WTC11 (cell line): ENCODE data around the gene SLBP. TPM values are rescaled to one million over a fixed set of nuclear protein-coding genes. Genes with fewer than 3 reads are reported as not detected.

Source experiments
- ATAC-seq: fragments of 200-7000 bp; cut with Tn5 transposase; 2 replicates; pipeline ENCODE4 v1.10.0; 2021; ENCODE audit warnings: mild to moderate bottlenecking, moderate library complexity
- CTCF ChIA-PET: fragments of 300-600 bp; sonication (Branson Sonifier 250); formaldehyde crosslinking; loops from one replicate; lab custom pipeline; 2021; ENCODE audit warnings: antibody characterized with exemption; lab: Charles Lee
- POLR2A ChIA-PET: fragments of 350-600 bp; sonication (Branson Sonifier 250); formaldehyde crosslinking; loops from one replicate; lab custom pipeline; 2021; ENCODE audit warnings: antibody characterized with exemption; lab: Charles Lee
- DNase-seq: peaks from one replicate; pipeline ENCODE4 v3.0.0; 2021; ENCODE audit warnings: low spot score
- H3K27ac Mint-ChIP-seq: 2 replicates; pipeline ENCODE4 v1.8.0; 2021; ENCODE audit warnings: mixed read lengths
- H3K27me3 Mint-ChIP-seq: 2 replicates; pipeline ENCODE4 v1.8.0; 2021; ENCODE audit warnings: low read depth, mild to moderate bottlenecking, moderate library complexity, mixed read lengths
- H3K36me3 Mint-ChIP-seq: 2 replicates; pipeline ENCODE4 v1.8.0; 2021; ENCODE audit warnings: mixed read lengths
- H3K4me1 Mint-ChIP-seq: 2 replicates; pipeline ENCODE4 v1.8.0; 2022; ENCODE audit warnings: mixed read lengths
- H3K4me3 Mint-ChIP-seq: 2 replicates; pipeline ENCODE4 v1.8.0; 2021; ENCODE audit warnings: mild to moderate bottlenecking, moderate library complexity, mixed read lengths
- H3K9me3 Mint-ChIP-seq: 2 replicates; pipeline ENCODE4 v1.8.0; 2021; ENCODE audit warnings: mixed read lengths
- ATF1 ChIP-seq: sonication (generic); formaldehyde crosslinking; IDR thresholded peaks from 2 replicates; pipeline ENCODE4 v1.8.1; 2023; ENCODE audit warnings: mild to moderate bottlenecking, moderate library complexity, missing genetic modification reagents
- CREB1 ChIP-seq: sonication (generic); formaldehyde crosslinking; IDR thresholded peaks from 2 replicates; pipeline ENCODE4 v1.8.0; 2023; ENCODE audit warnings: mild to moderate bottlenecking, missing genetic modification reagents
- ELF4 ChIP-seq: sonication (generic); formaldehyde crosslinking; IDR thresholded peaks from 2 replicates; pipeline ENCODE4 v1.8.1; 2022; ENCODE audit warnings: low read depth, mild to moderate bottlenecking, moderate library complexity, missing genetic modification reagents
- EMX1 ChIP-seq: fragments of 250-450 bp; sonication (Bioruptor Pico); IDR thresholded peaks from 2 replicates; pipeline ENCODE4 v1.8.0; 2021; ENCODE audit warnings: mild to moderate bottlenecking
- ETV6 ChIP-seq: sonication (generic); formaldehyde crosslinking; IDR thresholded peaks from 2 replicates; pipeline ENCODE4 v1.8.1; 2022; ENCODE audit warnings: mild to moderate bottlenecking, missing genetic modification reagents
- GABPB1 ChIP-seq: sonication (generic); formaldehyde crosslinking; IDR thresholded peaks from 2 replicates; pipeline ENCODE4 v1.8.1; 2023; ENCODE audit warnings: mild to moderate bottlenecking, missing genetic modification reagents
- IRF2 ChIP-seq: sonication (generic); formaldehyde crosslinking; IDR thresholded peaks from 2 replicates; pipeline ENCODE4 v1.8.0; 2022; ENCODE audit warnings: low read depth, missing genetic modification reagents, borderline replicate concordance
- OVOL2 ChIP-seq: fragments of 250-450 bp; sonication (Bioruptor Pico); IDR thresholded peaks from 2 replicates; pipeline ENCODE4 v1.9.0; 2021; ENCODE audit warnings: mild to moderate bottlenecking, borderline replicate concordance
- RELA ChIP-seq: sonication (generic); formaldehyde crosslinking; IDR thresholded peaks from 2 replicates; pipeline ENCODE4 v1.8.1; 2022; ENCODE audit warnings: missing genetic modification reagents, mild to moderate bottlenecking, borderline replicate concordance
- SOX15 ChIP-seq: fragments of 250-450 bp; sonication (Bioruptor Pico); IDR thresholded peaks from 2 replicates; pipeline ENCODE4 v1.9.0; 2021; ENCODE audit warnings: mild to moderate bottlenecking
- TEAD1 ChIP-seq: sonication (generic); formaldehyde crosslinking; IDR thresholded peaks from 2 replicates; pipeline ENCODE4 v1.8.0; 2022; ENCODE audit warnings: mild to moderate bottlenecking, missing genetic modification reagents
- ZBTB21 ChIP-seq: sonication (generic); formaldehyde crosslinking; IDR thresholded peaks from 2 replicates; pipeline ENCODE4 v1.8.1; 2023; ENCODE audit warnings: mild to moderate bottlenecking, missing genetic modification reagents, borderline replicate concordance
- ZNF423 ChIP-seq: fragments of 250-450 bp; sonication (Bioruptor Pico); IDR thresholded peaks from 2 replicates; pipeline ENCODE4 v2.1.2; 2022; ENCODE audit warnings: mild to moderate bottlenecking, moderate library complexity
- total RNA-seq: library from RNA; stranded (reverse); gene quantifications from 3 replicates; pipeline ENCODE4 v1.2.3, GENCODE V29; 2021
- TF ChIP-seq, protein P1 (sequence below): sonication (generic); formaldehyde crosslinking; IDR thresholded peaks from 2 replicates; pipeline ENCODE4 v1.8.0; 2022; ENCODE audit warnings: mild to moderate bottlenecking, missing genetic modification reagents
- TF ChIP-seq, protein P2 (sequence below): sonication (generic); formaldehyde crosslinking; IDR thresholded peaks from 2 replicates; pipeline ENCODE4 v1.8.0; 2022; ENCODE audit warnings: mild to moderate bottlenecking, missing genetic modification reagents
- TF ChIP-seq, protein P3 (sequence below): sonication (generic); formaldehyde crosslinking; conservative IDR thresholded peaks from 2 replicates; pipeline ENCODE4 v1.8.1; 2023; ENCODE audit warnings: mild to moderate bottlenecking, low read depth, missing genetic modification reagents, moderate library complexity
- TF ChIP-seq, protein P4 (sequence below): sonication (generic); formaldehyde crosslinking; IDR thresholded peaks from 2 replicates; pipeline ENCODE4 v1.8.1; 2023; ENCODE audit warnings: mild to moderate bottlenecking, missing genetic modification reagents, moderate library complexity
- TF ChIP-seq, protein P5 (sequence below): fragments of 250-450 bp; sonication (Bioruptor Pico); IDR thresholded peaks from 2 replicates; pipeline ENCODE4 v2.1.2; 2022; ENCODE audit warnings: mild to moderate bottlenecking, moderate library complexity
- TF ChIP-seq, protein P6 (sequence below): sonication (generic); formaldehyde crosslinking; IDR thresholded peaks from 2 replicates; pipeline ENCODE4 v1.8.0; 2022; ENCODE audit warnings: missing genetic modification reagents
- TF ChIP-seq, protein P7 (sequence below): fragments of 250-450 bp; sonication (Bioruptor Pico); IDR thresholded peaks from 2 replicates; pipeline ENCODE4 v1.9.0; 2021; ENCODE audit warnings: mild to moderate bottlenecking, borderline replicate concordance

SLBP gene
- total RNA-seq, 1 experiment from 2014 or later, result 40.2 TPM

DNA sequence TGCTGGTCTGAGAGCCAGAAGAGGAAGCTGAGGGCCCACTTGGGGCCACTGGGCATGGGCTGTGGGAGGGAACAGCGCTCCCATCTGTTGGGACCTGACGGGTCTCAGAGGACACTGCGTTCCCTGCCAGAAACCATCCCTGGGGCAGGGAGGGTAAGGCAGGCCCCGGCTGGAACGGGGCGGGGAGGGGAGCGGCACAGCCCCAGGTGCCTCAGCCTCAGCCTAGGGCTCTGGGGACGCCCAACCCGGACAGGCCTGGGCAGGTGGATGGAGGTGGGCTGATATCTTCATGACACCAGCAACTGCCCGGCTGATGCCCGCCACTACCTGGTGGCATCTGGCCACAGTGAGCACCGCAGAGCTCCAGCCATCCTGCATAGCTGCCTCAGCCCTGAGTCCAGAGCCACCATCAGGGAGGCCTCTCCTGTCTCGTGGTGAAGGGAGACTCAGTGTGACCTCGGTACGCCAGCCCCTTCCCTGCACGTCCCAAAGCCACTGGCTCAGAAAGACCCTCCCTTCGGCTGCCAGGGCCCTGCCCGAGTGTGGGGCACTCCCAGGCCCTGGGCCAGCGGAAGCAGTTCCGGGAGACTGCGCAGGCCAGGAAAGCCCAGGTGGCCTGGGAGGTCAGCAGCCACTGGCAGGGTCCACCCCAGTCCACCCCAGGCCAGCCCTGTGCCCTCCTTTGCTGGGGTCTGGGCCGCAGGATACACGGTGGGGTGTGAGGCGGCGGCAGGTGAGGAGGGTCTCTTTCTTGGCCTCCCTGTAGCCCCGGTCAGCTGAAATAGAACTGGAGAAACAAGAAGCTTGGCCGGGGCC, 46.4 kb upstream of the SLBP start:
- DNase-seq, result no peak
- no peaks in the 10 kb centered on the region for H3K4me1 Mint-ChIP-seq
- no peak overlapping the region for H3K27ac Mint-ChIP-seq
- ChIA-PET CTCF (interaction anchor here (0.7 to 4.7 kb wide), 8 partner anchors 9 to 54 kb away, joined by 3 to 44 read pairs (median 4); no protein-coding TSS in a partner anchor), POLR2A (interaction anchor here (1.3 kb wide), 1 partner anchor 34 kb away, joined by 3 read pairs; the partner anchor contains the start of gene FGFR3)
- H3K27me3 Mint-ChIP-seq, result no peaks in the 10 kb centered on the region
- no peak for ATAC-seq
- H3K9me3 Mint-ChIP-seq, result no peaks in the 10 kb centered on the region
- TF ChIP-seq, protein P1, sequence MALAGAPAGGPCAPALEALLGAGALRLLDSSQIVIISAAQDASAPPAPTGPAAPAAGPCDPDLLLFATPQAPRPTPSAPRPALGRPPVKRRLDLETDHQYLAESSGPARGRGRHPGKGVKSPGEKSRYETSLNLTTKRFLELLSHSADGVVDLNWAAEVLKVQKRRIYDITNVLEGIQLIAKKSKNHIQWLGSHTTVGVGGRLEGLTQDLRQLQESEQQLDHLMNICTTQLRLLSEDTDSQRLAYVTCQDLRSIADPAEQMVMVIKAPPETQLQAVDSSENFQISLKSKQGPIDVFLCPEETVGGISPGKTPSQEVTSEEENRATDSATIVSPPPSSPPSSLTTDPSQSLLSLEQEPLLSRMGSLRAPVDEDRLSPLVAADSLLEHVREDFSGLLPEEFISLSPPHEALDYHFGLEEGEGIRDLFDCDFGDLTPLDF (CRISPR knock-in tag), result no peak
- TF ChIP-seq GABPB1 (CRISPR knock-in tag) (no peak), ELF4 (CRISPR knock-in tag) (no peak), RELA (no peak), IRF2 (CRISPR knock-in tag) (no peak), EMX1 (CRISPR knock-in tag) (no peak), ZNF423 (CRISPR knock-in tag) (no peak), SOX15 (CRISPR knock-in tag) (no peak), ZBTB21 (CRISPR knock-in tag) (no peak), ETV6 (CRISPR knock-in tag) (no peak), OVOL2 (CRISPR knock-in tag) (no peak), CREB1 (CRISPR knock-in tag) (no peak), TEAD1 (CRISPR knock-in tag) (no peak), ATF1 (CRISPR knock-in tag) (no peak)
- TF ChIP-seq, protein P2, sequence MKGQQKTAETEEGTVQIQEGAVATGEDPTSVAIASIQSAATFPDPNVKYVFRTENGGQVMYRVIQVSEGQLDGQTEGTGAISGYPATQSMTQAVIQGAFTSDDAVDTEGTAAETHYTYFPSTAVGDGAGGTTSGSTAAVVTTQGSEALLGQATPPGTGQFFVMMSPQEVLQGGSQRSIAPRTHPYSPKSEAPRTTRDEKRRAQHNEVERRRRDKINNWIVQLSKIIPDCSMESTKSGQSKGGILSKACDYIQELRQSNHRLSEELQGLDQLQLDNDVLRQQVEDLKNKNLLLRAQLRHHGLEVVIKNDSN (CRISPR knock-in tag), result no peak
- TF ChIP-seq, protein P3, sequence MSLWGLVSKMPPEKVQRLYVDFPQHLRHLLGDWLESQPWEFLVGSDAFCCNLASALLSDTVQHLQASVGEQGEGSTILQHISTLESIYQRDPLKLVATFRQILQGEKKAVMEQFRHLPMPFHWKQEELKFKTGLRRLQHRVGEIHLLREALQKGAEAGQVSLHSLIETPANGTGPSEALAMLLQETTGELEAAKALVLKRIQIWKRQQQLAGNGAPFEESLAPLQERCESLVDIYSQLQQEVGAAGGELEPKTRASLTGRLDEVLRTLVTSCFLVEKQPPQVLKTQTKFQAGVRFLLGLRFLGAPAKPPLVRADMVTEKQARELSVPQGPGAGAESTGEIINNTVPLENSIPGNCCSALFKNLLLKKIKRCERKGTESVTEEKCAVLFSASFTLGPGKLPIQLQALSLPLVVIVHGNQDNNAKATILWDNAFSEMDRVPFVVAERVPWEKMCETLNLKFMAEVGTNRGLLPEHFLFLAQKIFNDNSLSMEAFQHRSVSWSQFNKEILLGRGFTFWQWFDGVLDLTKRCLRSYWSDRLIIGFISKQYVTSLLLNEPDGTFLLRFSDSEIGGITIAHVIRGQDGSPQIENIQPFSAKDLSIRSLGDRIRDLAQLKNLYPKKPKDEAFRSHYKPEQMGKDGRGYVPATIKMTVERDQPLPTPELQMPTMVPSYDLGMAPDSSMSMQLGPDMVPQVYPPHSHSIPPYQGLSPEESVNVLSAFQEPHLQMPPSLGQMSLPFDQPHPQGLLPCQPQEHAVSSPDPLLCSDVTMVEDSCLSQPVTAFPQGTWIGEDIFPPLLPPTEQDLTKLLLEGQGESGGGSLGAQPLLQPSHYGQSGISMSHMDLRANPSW (CRISPR knock-in tag), result no peak
- TF ChIP-seq, protein P4, sequence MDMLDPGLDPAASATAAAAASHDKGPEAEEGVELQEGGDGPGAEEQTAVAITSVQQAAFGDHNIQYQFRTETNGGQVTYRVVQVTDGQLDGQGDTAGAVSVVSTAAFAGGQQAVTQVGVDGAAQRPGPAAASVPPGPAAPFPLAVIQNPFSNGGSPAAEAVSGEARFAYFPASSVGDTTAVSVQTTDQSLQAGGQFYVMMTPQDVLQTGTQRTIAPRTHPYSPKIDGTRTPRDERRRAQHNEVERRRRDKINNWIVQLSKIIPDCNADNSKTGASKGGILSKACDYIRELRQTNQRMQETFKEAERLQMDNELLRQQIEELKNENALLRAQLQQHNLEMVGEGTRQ (CRISPR knock-in tag), result no peak
- TF ChIP-seq, protein P5, sequence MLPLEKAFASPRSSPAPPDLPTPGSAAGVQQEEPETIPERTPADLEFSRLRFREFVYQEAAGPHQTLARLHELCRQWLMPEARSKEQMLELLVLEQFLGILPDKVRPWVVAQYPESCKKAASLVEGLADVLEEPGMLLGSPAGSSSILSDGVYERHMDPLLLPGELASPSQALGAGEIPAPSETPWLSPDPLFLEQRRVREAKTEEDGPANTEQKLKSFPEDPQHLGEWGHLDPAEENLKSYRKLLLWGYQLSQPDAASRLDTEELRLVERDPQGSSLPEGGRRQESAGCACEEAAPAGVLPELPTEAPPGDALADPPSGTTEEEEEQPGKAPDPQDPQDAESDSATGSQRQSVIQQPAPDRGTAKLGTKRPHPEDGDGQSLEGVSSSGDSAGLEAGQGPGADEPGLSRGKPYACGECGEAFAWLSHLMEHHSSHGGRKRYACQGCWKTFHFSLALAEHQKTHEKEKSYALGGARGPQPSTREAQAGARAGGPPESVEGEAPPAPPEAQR (CRISPR knock-in tag), result no peak
- TF ChIP-seq, protein P6, sequence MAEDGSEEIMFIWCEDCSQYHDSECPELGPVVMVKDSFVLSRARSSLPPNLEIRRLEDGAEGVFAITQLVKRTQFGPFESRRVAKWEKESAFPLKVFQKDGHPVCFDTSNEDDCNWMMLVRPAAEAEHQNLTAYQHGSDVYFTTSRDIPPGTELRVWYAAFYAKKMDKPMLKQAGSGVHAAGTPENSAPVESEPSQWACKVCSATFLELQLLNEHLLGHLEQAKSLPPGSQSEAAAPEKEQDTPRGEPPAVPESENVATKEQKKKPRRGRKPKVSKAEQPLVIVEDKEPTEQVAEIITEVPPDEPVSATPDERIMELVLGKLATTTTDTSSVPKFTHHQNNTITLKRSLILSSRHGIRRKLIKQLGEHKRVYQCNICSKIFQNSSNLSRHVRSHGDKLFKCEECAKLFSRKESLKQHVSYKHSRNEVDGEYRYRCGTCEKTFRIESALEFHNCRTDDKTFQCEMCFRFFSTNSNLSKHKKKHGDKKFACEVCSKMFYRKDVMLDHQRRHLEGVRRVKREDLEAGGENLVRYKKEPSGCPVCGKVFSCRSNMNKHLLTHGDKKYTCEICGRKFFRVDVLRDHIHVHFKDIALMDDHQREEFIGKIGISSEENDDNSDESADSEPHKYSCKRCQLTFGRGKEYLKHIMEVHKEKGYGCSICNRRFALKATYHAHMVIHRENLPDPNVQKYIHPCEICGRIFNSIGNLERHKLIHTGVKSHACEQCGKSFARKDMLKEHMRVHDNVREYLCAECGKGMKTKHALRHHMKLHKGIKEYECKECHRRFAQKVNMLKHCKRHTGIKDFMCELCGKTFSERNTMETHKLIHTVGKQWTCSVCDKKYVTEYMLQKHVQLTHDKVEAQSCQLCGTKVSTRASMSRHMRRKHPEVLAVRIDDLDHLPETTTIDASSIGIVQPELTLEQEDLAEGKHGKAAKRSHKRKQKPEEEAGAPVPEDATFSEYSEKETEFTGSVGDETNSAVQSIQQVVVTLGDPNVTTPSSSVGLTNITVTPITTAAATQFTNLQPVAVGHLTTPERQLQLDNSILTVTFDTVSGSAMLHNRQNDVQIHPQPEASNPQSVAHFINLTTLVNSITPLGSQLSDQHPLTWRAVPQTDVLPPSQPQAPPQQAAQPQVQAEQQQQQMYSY (CRISPR knock-in tag), result no peak
- TF ChIP-seq, protein P7, sequence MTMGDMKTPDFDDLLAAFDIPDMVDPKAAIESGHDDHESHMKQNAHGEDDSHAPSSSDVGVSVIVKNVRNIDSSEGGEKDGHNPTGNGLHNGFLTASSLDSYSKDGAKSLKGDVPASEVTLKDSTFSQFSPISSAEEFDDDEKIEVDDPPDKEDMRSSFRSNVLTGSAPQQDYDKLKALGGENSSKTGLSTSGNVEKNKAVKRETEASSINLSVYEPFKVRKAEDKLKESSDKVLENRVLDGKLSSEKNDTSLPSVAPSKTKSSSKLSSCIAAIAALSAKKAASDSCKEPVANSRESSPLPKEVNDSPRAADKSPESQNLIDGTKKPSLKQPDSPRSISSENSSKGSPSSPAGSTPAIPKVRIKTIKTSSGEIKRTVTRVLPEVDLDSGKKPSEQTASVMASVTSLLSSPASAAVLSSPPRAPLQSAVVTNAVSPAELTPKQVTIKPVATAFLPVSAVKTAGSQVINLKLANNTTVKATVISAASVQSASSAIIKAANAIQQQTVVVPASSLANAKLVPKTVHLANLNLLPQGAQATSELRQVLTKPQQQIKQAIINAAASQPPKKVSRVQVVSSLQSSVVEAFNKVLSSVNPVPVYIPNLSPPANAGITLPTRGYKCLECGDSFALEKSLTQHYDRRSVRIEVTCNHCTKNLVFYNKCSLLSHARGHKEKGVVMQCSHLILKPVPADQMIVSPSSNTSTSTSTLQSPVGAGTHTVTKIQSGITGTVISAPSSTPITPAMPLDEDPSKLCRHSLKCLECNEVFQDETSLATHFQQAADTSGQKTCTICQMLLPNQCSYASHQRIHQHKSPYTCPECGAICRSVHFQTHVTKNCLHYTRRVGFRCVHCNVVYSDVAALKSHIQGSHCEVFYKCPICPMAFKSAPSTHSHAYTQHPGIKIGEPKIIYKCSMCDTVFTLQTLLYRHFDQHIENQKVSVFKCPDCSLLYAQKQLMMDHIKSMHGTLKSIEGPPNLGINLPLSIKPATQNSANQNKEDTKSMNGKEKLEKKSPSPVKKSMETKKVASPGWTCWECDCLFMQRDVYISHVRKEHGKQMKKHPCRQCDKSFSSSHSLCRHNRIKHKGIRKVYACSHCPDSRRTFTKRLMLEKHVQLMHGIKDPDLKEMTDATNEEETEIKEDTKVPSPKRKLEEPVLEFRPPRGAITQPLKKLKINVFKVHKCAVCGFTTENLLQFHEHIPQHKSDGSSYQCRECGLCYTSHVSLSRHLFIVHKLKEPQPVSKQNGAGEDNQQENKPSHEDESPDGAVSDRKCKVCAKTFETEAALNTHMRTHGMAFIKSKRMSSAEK (CRISPR knock-in tag), result no peak
- H3K4me3 Mint-ChIP-seq, result no peak overlapping the region
- no peaks in the 10 kb centered on the region for H3K36me3 Mint-ChIP-seq
